Embryonic facial prominence (tissue), 1 donor: ENCODE results near the gene HABP4.

Experiments used
- DNase-seq: peaks from one replicate; pipeline ENCODE4 v3.0.0-alpha.2; 2016; ENCODE audit errors: extremely low spot score

HABP4 gene

DNA sequence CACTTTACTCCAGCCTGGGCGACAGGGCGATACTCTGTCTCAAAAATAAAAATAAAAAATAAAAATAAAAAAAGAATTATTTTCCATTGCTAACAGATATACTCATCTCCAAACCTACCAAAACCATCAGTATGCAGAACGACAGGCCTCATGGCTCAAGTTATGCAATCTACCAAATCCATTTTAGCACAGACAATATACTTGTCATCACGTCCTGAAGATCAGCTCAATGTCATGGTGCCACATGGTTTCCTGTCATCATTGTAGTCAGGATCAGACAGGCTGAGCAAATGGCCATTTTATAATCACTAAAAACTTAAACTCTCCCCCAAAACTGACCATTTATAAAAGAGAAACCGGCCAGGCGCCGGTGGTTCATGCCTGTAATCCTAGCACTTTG, 69.1 kb downstream of the HABP4 start:
- DNase-seq: no peak

DNA sequence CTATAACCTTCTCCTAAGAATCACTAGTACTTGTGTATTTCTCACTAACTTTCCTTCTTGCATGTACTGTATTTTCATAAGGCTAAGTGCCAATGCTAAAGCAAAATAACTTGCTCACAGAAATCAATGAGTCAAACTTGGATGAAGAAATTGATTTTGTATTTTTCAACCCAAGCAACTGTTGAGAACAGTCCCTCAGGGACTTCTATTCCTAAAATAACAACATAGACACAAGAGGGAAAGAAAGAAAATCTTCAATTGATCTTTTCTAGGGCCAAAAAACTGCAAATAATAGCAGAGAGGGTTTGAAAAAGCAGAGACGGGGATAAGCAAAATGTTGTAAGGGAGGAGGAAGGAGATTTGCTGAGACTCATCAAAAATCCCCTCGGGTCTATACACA, 69.8 kb downstream of the HABP4 start:
- no peak for DNase-seq

DNA sequence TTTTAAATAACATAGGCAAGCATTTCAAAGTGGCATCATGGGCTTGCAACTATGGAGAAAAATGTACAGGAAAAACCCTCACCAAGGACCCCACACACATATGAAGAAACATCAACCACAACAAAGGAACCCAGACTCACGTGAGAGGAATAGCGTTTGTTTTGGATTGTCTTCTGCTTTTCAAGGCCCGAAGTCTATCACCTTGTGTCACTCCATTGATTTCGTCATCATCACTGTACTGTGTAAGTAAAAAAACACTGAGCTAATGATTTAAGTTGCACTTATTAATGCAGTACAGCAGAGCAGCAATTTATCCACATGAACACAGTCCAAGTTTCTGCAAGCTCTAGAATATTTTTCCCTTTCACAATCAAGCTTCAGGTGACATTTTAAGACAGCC, 72.4 kb downstream of the HABP4 start:
- DNase-seq: no peak

DNA sequence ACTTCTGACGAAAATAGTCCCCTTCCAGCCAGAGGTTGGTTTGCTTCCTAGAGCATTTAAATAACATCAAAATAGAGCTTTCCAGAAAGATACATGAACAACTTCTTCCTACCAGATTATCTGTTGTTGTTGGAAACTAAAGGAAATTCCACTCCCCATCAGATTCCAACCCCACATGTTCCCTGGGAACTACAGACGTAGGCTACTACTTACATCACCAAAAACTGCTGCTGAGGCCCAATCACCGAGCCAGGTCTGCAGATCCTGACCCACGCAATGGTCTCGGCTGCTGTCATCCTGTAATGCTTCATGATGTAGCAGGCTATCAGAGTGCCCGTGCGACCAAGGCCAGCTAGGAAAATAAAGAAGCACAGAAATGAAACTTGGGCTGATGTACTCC, 73.4 kb downstream of the HABP4 start:
- no peak for DNase-seq

DNA sequence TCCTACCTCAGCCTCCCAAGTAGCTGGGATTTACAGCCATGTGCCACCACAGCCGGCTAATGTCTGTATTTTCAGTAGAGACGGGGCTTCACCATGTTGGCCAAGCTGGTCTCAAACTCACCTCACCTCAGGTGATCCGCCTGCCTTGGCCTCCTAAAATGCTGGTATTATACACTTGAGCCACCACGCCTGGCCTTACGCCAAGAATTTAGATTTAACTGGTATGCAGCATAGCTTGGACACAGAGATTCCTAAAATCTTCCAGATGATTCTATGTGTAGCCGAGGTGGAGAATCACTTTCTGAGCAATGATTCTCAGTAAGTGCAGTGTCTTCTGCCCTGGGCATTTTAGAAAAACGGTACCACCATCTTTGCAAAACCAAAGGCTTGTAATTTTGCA, 74.1 kb downstream of the HABP4 start:
- no peak for DNase-seq

DNA sequence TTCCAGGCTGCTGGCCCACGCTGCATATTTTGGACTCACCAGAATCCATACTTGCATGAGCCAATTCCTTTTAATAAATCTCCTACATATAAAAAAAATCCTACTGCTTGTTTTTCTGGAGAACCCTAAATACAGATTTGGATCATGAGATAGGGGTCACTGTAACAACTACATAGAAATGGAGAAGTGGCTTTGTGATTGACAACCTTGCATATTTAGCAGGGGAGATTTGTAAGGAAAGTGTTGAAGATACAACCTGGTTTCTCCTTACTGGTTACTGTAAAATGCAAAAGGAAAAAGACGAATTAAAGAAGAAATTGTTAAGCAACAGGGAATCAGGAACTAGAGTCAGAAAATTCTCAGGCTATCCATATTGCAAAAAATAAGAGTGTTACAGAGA, 74.8 kb downstream of the HABP4 start:
- DNase-seq: no peak

DNA sequence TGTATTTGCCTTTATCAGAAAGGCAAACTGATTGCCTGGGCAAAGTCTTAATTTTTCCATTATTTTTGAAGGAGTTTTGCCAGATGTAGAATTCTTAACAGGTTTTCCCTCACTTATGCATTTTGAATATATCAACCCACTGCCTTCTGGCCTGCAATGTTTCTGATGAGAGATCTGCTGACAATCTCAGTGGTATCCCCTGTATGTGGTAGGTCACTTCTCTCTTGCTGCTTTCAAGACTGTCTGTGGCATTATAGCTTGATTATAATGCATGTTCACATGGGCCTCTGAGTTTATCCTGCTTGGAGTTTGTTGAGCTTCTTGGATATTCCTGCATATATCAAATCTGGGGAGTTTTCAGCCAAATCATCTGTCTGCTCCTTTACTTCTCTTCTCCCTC, 82.2 kb downstream of the HABP4 start:
- DNase-seq: no peak

DNA sequence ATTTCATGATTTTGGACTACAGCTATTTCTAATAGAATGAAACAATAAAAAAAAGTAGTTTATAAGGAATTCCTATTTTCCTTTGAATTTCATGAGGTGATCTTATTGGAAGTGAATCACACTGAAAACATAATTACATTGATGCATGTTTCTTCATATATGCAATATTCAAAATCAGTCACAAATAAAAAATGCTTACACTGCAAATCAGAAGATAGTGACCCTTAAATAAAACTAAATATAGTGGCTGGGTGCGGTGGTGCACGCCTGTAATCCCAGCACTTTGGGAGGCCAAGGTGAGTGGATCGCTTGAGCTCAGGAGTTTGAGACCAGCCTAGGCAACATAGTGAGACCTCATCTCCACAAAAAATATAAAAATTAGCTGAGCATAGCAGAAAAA, 90.1 kb downstream of the HABP4 start:
- DNase-seq: no peak
